ENCODE data around the gene CD79B.

CD79B gene

DNA sequence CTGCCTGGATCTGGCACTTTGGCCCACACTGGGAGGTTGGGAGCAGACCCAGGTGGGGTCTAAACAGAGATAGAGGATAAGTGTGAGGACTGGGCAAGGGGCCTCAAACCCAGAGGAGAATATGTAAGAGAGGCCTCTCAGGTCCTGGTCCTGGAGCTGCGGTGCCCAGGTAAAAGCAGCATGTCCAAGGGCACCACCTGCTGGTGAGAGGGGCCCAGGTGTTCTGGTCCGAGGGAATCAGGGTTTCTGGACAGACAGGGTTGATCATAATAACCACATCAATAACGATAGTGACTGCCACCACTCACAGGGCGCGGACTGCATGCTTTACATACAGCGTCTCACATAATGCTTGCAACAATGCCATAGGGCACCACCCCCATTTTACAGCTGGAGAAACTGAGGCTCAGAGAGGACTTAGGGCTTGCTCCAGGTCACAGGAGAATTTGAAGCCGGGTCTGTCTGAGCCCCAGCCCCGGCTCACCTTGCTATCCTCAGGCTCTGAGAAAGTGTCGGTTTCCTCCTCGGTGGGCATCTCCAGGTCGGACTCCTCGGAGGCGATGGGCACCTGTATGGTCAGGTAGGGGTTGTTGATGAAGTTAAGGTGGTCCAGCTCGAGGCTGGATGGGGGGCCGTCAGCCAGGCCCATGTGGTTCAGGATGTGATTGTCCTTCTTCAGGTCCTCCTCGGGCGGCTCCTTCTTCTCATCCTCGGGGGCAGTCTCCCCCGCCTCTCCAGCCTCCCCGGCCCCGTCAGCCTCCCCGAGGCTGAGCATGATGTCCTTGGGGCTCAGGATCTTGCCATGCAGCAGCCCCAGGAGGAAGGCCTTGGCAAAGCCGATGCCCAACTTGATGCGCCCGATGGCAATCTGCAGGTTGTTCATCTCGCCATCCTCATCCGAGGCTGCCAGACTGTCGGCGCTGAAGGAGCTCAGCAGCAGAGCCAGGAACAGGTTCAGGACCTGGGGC is 19.1 kb upstream of the CD79B start:
- DNase-seq: peak in 1 of 2 experiments; percentile 12

GRCh38 chr17:63949576-63950250 is 17.6 kb upstream of the CD79B start:
- DNase-seq: no peak

- no peak for DNase-seq
These were observed 16.4 kb upstream of the CD79B start for GRCh38 chr17:63948521-63948920.

DNA sequence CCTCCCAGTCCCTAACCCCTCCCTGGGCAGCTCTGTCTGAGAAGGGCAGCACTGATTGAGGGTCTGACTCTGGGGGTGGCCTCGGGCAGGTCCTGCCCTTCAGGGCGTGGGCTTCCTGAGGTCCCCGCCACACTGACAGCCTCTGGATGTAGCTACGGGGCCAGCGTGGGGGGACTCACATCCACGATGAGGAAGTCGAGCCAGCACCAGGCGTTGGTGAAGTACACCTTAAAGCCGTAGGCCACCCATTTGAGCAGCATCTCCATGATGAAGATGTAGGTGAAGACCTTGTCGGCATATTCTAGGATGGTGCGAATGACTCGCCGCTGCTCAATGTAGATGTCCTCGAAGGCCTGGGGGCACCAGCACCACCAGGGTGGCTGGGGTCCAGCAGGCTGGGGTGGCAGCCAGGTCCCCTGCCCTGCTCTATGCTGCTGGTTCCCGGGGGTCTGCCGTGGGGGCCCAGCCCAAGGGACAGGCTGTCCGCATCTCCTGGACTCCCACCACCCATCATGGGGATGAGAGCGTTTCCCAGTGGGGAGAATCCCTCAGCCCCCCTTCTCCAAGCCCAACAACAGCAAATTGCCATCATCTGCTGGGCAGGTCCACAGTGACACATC is 15.7 kb upstream of the CD79B start:
- DNase-seq: no peak

GRCh38 chr17:63946440-63947363 is 14.6 kb upstream of the CD79B start:
- DNase-seq: peak; percentile 34 to 48

DNA sequence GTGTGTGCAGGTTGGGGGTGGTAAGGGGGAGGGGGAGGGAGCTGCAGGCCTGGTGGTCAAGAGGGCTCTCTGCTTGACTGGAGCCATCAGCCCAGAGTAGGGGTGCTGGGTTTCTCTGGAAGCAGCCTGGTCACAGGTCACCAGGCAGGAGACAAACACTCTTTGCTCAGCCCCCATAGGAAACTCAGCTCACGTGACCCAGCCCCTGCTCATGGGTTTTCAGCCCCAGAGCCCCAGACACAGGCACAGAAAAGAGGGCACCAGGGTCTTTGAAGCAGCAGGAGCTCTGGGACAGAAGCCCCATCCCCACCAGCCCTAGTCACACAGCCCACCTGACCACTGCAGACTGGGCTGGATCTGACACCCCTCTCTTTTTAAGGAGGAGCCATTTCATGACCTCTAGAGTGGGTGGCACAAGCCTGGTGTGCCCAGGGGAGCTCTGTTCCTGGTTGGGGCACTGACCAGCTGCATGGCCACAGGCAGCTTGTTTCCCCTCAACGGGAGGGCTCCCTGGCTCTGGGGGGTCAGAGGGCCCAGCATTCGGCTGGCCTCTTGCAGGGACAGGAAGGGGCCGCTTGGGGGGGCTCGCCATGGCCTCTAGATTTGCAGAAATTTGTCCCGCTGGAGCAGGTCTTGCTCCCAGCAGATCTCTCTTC is 13.8 kb upstream of the CD79B start:
- DNase-seq: no peak

GRCh38 chr17:63944736-63945499 is 12.8 kb upstream of the CD79B start:
- DNase-seq: no peak

GRCh38 chr17:63943745-63944144 is 11.6 kb upstream of the CD79B start:
- DNase-seq: no peak

- DNase-seq: no peak
These were observed 10.3 kb upstream of the CD79B start for GRCh38 chr17:63942309-63942985.

- DNase-seq: no peak
These were observed 9.6 kb upstream of the CD79B start for GRCh38 chr17:63941751-63942150.

DNA sequence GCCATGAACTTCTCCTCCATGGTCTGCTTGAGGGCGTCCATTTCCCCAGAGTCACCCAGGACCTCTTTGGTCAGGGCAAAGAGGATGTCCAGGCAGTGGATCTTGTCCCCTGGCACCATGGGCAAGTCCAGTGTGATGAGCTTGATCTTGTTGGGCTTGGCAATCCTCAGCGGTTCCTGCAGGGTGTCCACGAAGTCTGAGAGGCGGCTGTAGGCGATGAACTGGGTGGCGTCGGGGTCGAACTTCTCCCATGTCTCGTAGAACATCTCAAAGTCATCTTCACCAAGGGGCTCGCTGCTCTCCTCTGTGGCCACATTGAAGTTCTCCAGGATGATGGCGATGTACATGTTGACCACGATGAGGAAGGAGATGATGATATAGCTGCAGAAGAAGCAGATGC is 9.0 kb upstream of the CD79B start:
- DNase-seq: no peak

DNA sequence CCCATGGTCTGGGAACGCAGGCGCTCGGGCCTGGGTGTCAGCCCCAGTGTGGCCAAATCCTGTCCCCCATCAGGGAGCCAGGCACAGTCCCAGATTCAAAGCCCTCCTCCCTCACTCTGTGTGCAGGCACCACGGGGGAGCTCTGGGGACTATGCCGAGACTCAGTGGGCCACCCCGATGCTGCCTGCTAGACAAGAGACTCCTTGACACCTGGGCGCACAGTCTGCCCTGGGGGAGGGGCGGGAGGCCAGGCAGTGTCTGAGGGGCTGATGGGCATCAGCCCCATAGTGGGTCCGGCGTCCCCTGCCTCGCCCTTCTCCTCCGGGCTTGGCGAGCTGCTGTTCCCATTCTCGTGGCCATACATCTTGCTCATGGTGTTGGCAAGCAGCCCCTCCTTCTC is 8.5 kb upstream of the CD79B start:
- no peak for DNase-seq

DNA sequence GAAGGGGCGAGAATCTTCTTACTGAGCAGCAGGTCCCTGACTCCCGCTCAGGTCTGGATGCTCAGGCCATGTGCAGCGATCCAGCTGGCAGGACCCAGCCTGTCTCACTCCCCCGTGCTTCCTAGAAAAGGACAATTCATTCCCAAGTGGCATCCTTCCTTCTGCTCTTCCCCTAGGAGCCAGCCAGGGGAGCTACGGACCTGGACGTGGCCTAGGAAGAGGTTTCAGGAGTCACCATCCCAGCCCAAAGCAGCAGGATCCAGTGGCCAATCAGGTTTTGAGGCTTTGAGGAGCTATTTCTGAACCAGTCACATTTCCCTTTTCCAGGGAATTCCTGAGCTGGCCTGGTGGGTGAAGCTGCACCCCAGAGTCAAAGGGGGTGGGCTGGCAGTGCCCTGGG is 7.8 kb upstream of the CD79B start:
- no peak for DNase-seq

DNA sequence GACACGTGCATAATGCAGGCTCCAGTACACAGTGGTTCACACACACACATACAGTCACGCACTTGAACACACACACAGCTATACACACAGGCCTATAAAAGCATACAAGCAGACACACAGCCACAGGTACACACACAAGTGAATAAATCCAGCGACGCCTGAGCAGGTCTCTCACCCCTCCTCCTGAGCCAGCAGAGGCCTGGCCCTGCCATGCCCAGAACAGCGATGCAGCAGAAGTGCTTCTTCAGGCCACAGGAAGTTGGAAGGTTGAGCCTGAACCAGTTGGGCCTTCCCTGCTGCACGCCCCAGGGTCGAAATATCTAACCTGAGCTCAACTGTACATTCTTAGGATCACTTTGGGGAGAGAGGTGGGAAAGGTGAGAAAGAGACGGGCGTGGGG is 7.3 kb upstream of the CD79B start:
- no peak for DNase-seq

GRCh38 chr17:63937920-63938319 is 5.8 kb upstream of the CD79B start:
- no peak for DNase-seq

GRCh38 chr17:63937319-63937718 is 5.2 kb upstream of the CD79B start:
- no peak for DNase-seq

DNA sequence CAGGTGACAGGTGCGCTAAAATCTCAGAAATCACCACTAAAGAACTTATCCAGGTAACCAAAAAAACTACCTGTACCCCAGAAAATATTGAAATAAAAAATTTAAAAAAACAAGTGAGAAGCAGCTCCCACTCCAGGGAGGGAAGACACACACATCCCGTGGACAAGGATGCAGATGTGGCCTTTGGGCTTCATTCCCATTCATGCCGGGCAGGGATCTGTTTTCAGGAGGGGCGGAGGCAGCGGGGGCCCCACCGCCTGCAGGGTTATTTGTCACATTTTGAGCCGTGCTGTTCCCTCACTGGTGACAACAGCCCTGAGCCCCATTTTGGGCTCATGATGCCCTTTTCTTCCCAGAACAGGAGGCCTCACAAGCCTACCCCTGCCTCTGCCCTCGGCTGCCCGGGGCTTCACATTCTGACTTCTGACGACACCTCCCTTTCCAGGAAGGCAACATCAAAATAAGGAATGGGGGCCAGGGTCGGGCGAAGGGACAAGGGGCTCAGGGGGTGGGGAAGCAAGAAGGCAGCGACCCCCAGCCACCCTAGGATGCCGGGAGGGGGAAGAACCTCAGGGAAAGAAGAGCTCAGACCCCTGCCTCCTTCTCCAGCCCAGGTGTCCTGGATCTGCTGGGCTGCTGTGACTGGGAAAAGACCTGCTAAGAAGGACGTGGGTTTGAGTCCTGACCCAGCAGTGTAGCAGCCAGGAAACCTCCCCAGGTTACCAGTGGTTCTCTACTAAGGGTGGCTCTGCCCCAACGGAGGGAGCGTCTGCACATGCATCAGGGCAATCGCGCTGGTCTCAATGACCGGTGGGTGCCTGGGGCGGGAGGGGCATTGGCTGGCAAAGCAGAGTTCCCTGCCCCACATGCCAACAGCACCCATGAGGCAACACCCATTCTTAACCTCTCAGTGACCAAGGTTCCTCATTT is 2.3 kb upstream of the CD79B start:
- DNase-seq: no peak

GRCh38 chr17:63933598-63933997 is 1.5 kb upstream of the CD79B start:
- DNase-seq: no peak

DNA sequence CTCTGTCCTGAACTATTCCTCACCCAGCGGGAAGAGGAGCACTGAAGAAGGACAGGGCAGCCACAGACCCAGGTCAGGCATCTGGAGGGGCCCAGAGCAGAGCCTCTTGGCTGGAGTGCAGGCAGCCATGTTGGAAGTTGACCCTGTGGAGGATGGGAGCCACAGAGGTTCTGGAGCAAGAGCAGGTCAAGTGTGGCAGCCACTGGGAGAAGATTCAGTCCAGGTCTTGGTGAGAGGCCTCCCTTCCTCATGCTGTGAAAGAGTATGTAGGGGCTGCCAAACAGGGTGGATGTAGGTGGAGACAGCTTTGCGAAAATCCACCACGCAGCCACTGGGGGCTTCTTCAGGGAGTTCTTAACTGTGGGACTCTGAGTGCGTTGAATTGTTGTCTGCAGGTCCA is 590 bp upstream of the CD79B start:
- DNase-seq: no peak
